Mammary epithelial cell (primary cell): ENCODE data around the gene ACAA1.

Experiments used
- CTCF ChIP-seq, 2 donors: IDR thresholded peaks in 1 of 2; conservative IDR thresholded peaks in 1 of 2; 2 replicates each; pipeline ENCODE4 v1.5.1; 2011 to 2012; ENCODE audit warnings: inconsistent platforms in 2 of 2, low read length in 2 of 2, mild to moderate bottlenecking in 2 of 2, control low read depth in 1 of 2, low read depth in 1 of 2; ENCODE audit not compliant: insufficient read depth in 1 of 2; ENCODE audit errors: extremely low read depth in 1 of 2
- EZH2 ChIP-seq: IDR thresholded peaks from 2 replicates; pipeline ENCODE4 v1.6.1; 2012; ENCODE audit warnings: low read length, inconsistent platforms, borderline replicate concordance

GRCh38 chr3:38098376-38098723, 38.6 kb downstream of the ACAA1 start:
- TF ChIP-seq CTCF (conservative IDR thresholded peaks at IDR 0.05 in 1 of 2, IDR thresholded peaks at IDR 0.05 in 1 of 2; ENCODE audit: extremely low read depth in 1 of 2, insufficient read depth in 1 of 2, low read depth in 1 of 2, low read length in 2 of 2) (no peak), EZH2 (no peak)
